Aorta (tissue), 5 donors: Measurements from ENCODE around the gene PLA2G4B. TPM values are rescaled to one million over a fixed set of nuclear protein-coding genes. Genes with fewer than 3 reads are reported as not detected.

ENCODE experiments used
- ATAC-seq: fragments of 200-7000 bp; cut with Tn5 transposase; one replicate; pipeline ENCODE4 v1.9.1; 2022; ENCODE audit warnings: moderate library complexity; ENCODE audit not compliant: low FRiP score
- DNase-seq, 2 donors: peaks; one replicate each; pipeline ENCODE4 v3.0.0-alpha.2; 2020
- H3K27ac ChIP-seq, 2 donors: one replicate each; pipeline ENCODE4 v1.5.1; 2013; ENCODE audit warnings: low read length in 2 of 2, mild to moderate bottlenecking in 2 of 2, moderate library complexity in 2 of 2, control low read depth in 1 of 2, inconsistent platforms in 1 of 2, low read depth in 1 of 2
- H3K27me3 ChIP-seq, 2 donors: one replicate each; pipeline ENCODE4 v1.6.1; 2013; ENCODE audit warnings: control low read depth in 1 of 2, low read length in 1 of 2, mild to moderate bottlenecking in 1 of 2, moderate library complexity in 1 of 2; ENCODE audit not compliant: insufficient read depth in 2 of 2, control insufficient read depth in 1 of 2
- H3K36me3 ChIP-seq, 2 donors: one replicate each; pipeline ENCODE4 v1.6.1; 2013; ENCODE audit warnings: control low read depth in 1 of 2, low read length in 1 of 2, mild to moderate bottlenecking in 1 of 2; ENCODE audit not compliant: insufficient read depth in 2 of 2, control insufficient read depth in 1 of 2
- H3K4me1 ChIP-seq, 2 donors: one replicate each; pipeline ENCODE4 v1.6.1; 2013; ENCODE audit warnings: low read length in 2 of 2, control low read depth in 1 of 2, mild to moderate bottlenecking in 1 of 2, moderate library complexity in 1 of 2; ENCODE audit not compliant: insufficient read depth in 2 of 2, control insufficient read depth in 1 of 2
- H3K4me3 ChIP-seq, 2 donors: one replicate each; pipeline ENCODE4 v1.5.1; 2013; ENCODE audit warnings: low read length in 2 of 2, control low read depth in 1 of 2, mild to moderate bottlenecking in 1 of 2
- H3K9me3 ChIP-seq: one replicate; pipeline ENCODE4 v1.6.1; 2013; ENCODE audit warnings: mild to moderate bottlenecking, low read length; ENCODE audit not compliant: control insufficient read depth
- WGBS, 2 donors: extraction: QIAGEN DNeasy Blood & Tissue Kit; methylation state at CpG; one replicate each; pipeline ENCODE4 v1.1.7; 2013; 5-methylcytosine and 5-hydroxymethylcytosine counted together
- intact Hi-C, 2 donors: fragments of 100-400 bp; cut with DNase I; formaldehyde crosslinking; loops; one replicate each; pipeline versions ENCODE4 v1.14.2 to v1.15.0; 2022
- polyA plus RNA-seq, 2 donors: library from polyadenylated mRNA; stranded (reverse); fragments of 200-250 nt; gene quantifications; one replicate each; pipeline ENCODE4 v1.2.3, GENCODE V29; 2013
- total RNA-seq, 2 donors: library from RNA; stranded (reverse); fragmentation: NEBNext Ultra II Directional; extraction: Animal tissue kit (Norgen Biotek cat#: 25700); gene quantifications; one replicate each; pipeline ENCODE4 v1.2.1, GENCODE V29; 2021
- donor health status: healthy with polysubstance abuse.
- donor health status: Bipolar disorder and iron deficiency.
- donor health status: DM: no; HTN: no; CAD: no.
- donor health status: DM: no; HTN: no; CAD: no.
- donor health status: DM: yes; HTN: yes; CAD: no.

PLA2G4B gene
- total and polyA plus RNA-seq, 4 donors, result 6.7 to 51.8 (median 12.7) TPM

- H3K27me3 ChIP-seq, result no peaks in the 10 kb centered on the region
- H3K4me3 ChIP-seq, result no peak overlapping the region
- WGBS, 2 donors, result 86 to 92% methylated on average over 9 of the region's 9 CpGs
- intact Hi-C loops, result no loop called here
- no peaks in the 10 kb centered on the region for H3K9me3 ChIP-seq
- no peak for ATAC-seq
- no peaks in the 10 kb centered on the region for H3K4me1 ChIP-seq
- no peak overlapping the region for H3K27ac ChIP-seq
- DNase-seq, result peak in 1 of 2 donors; percentile 70
- H3K36me3 ChIP-seq, result no peaks in the 10 kb centered on the region
Measured at GRCh38 chr15:41887893-41888292, 49.2 kb downstream of the PLA2G4B start.

GRCh38 chr15:41888662-41889253 lies 50.1 kb downstream of the PLA2G4B start:
- H3K4me3 ChIP-seq, result no peak overlapping the region
- intact Hi-C loops, result no loop called here
- ATAC-seq, result no peak
- no peaks in the 10 kb centered on the region for H3K36me3 ChIP-seq
- no peaks in the 10 kb centered on the region for H3K4me1 ChIP-seq
- no peaks in the 10 kb centered on the region for H3K27me3 ChIP-seq
- no peak overlapping the region for H3K27ac ChIP-seq
- no peaks in the 10 kb centered on the region for H3K9me3 ChIP-seq
- WGBS, 2 donors, result 91 to 96% methylated on average over 7 of the region's 7 CpGs
- DNase-seq, result no peak

GRCh38 chr15:41890050-41890690 lies 51.5 kb downstream of the PLA2G4B start:
- no peak overlapping the region for H3K4me3 ChIP-seq
- no peak overlapping the region for H3K27ac ChIP-seq
- H3K4me1 ChIP-seq, result no peaks in the 10 kb centered on the region
- no peaks in the 10 kb centered on the region for H3K27me3 ChIP-seq
- 97 to 98% methylated on average over 6 of the region's 6 CpGs for WGBS, 2 donors
- ATAC-seq, result no peak
- H3K9me3 ChIP-seq, result no peaks in the 10 kb centered on the region
- intact Hi-C loops, result loop anchor here in 1 of 2 donors (10.0 kb wide), 1 partner anchor 175 kb away; no protein-coding TSS in a partner anchor
- DNase-seq, result no peak
- no peaks in the 10 kb centered on the region for H3K36me3 ChIP-seq

GRCh38 chr15:41891226-41891625 lies 52.6 kb downstream of the PLA2G4B start:
- ATAC-seq, result no peak
- intact Hi-C loops, result loop anchor here in 1 of 2 donors (10.0 kb wide), 1 partner anchor 174 kb away; no protein-coding TSS in a partner anchor
- H3K27ac ChIP-seq, result no peak overlapping the region
- WGBS, 2 donors, result 93 to 94% methylated on average over 6 of the region's 6 CpGs
- no peaks in the 10 kb centered on the region for H3K4me1 ChIP-seq
- DNase-seq, result no peak
- no peaks in the 10 kb centered on the region for H3K27me3 ChIP-seq
- no peak overlapping the region for H3K4me3 ChIP-seq
- H3K9me3 ChIP-seq, result no peaks in the 10 kb centered on the region
- H3K36me3 ChIP-seq, result no peaks in the 10 kb centered on the region

- H3K36me3 ChIP-seq, result no peaks in the 10 kb centered on the region
- intact Hi-C loops, result loop anchor here in 1 of 2 donors (10.0 kb wide), 1 partner anchor 173 kb away; no protein-coding TSS in a partner anchor
Measured at GRCh38 chr15:41891946-41892345, 53.3 kb downstream of the PLA2G4B start.

DNA sequence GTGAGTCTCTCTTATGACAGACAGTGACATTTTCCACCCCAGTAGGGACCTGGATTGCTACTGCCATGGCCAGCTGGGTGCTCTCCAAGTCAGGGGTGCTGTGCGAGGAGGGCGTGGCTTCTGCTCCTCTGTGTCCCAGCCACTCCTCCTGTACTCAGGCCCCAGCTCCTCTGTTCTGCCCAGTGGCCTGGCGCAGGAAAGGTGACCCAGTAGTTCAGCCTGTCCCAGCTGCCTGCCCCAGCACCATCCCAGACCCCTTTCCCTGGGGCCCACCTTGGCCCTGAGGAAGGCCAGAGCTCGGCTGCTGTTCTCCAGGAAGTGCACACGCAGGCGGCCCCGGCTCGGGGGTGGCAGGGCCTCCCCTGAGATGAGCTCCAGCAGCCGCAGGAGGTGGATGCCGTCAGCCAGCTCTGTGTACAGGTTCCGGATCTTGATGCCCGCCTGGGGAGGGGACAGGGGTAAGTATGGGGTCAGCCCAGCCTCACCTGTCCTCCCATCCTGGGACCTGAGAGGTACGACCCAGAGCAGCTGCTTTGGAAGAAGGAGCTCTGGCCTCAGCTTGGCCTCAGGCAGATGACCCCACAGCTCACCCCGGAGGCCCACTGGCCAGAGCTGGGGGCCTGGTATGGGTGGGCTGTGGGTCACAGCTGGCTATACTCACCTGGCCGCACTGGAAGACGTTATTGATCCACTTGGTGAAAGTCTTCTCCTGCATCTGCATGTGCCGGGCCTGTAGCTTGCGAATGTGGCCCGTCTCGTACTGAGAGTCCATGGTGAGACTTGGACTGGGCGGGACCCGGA lies 54.2 kb downstream of the PLA2G4B start:
- ATAC-seq, result no peak
- intact Hi-C loops, result loop anchor here in 1 of 2 donors (10.0 kb wide), 1 partner anchor 172 kb away; no protein-coding TSS in a partner anchor
- Histone ChIP-seq H3K27me3 (no peaks in the 10 kb centered on the region), H3K36me3 (no peaks in the 10 kb centered on the region), H3K4me3 (no peak overlapping the region), H3K4me1 (no peaks in the 10 kb centered on the region), H3K9me3 (no peaks in the 10 kb centered on the region), H3K27ac (no peak overlapping the region)
- no peak for DNase-seq
- WGBS, 2 donors, result 87 to 88% methylated on average over 22 of the region's 22 CpGs

More at GRCh38 chr15:41891946-41892345, 53.3 kb downstream of the PLA2G4B start:
- H3K4me1 ChIP-seq, result no peaks in the 10 kb centered on the region
- H3K27ac ChIP-seq, result no peak overlapping the region
- no peaks in the 10 kb centered on the region for H3K27me3 ChIP-seq
- no peak overlapping the region for H3K4me3 ChIP-seq
- ATAC-seq (no peak), DNase-seq (no peak)
- no peaks in the 10 kb centered on the region for H3K9me3 ChIP-seq
- WGBS, 2 donors, result 89 to 93% methylated on average over 3 of the region's 3 CpGs

DNA sequence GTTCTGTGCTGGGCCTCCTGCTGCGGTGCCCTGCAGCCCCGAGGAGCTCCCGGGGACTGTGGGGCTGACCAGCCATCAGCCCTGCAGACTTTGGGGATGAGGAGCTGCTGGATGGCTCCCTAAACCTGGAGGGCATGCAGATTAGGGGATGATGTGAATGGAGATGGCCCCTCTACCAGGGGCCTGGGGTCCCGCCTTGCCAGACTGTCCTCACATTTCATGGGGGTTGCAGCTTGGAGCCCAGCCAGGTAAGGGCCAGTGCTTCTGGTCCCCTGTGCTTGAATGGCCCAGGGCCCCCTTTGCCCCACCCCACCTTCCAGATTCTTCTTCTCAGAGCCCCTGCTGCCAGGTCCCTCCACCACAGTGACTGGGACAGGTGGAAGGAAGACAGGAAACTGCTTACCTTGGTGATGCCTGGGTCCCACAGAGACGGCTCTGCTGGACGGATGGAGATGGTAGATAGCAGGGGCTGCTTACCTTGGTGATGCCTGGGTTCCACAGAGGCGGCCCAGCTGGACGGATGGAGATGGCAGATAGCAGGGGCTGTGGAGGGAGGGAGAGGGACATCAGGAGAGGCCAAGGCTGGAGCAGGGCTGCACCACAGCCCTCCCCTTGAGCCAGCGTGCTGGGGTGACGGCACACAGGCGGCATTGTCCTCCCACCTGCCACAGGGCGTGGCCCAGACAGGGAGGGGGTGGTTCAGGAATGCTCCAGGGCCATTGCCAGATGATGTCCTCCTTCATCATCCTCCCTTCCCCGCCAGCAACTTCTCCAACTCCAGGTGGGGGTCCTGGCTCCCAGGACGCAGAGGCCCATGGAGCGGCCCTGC lies 55.0 kb downstream of the PLA2G4B start, which contains the start of gene SPTBN5:
TSS of gene SPTBN5 (minus strand) at position 632 of the 829 bp plus-strand sequence. CDS start at position 76, 556 bp downstream.
- 91 to 95% methylated on average over 15 of the region's 15 CpGs for WGBS, 2 donors
- intact Hi-C loops, result loop anchor here in 1 of 2 donors (10.0 kb wide), 1 partner anchor 171 kb away; no protein-coding TSS in a partner anchor
- Histone ChIP-seq H3K27me3 (no peaks in the 10 kb centered on the region), H3K9me3 (no peaks in the 10 kb centered on the region), H3K36me3 (no peaks in the 10 kb centered on the region), H3K4me3 (no peak within 1 kb of the TSS), H3K27ac (peak within 1 kb of the TSS in 1 of 2 donors; percentile 38), H3K4me1 (no peaks in the 10 kb centered on the region)
- DNase-seq, result peak in 1 of 2 donors; percentile 67
- no peak for ATAC-seq
